ENCODE data around the gene SYNJ1. TPM values are rescaled to one million over a fixed set of nuclear protein-coding genes. Genes with fewer than 3 reads are reported as not detected.

Gene SYNJ1
- total RNA-seq, 2 donors from 2014 or later, result 13.8 to 22.5 TPM

DNA sequence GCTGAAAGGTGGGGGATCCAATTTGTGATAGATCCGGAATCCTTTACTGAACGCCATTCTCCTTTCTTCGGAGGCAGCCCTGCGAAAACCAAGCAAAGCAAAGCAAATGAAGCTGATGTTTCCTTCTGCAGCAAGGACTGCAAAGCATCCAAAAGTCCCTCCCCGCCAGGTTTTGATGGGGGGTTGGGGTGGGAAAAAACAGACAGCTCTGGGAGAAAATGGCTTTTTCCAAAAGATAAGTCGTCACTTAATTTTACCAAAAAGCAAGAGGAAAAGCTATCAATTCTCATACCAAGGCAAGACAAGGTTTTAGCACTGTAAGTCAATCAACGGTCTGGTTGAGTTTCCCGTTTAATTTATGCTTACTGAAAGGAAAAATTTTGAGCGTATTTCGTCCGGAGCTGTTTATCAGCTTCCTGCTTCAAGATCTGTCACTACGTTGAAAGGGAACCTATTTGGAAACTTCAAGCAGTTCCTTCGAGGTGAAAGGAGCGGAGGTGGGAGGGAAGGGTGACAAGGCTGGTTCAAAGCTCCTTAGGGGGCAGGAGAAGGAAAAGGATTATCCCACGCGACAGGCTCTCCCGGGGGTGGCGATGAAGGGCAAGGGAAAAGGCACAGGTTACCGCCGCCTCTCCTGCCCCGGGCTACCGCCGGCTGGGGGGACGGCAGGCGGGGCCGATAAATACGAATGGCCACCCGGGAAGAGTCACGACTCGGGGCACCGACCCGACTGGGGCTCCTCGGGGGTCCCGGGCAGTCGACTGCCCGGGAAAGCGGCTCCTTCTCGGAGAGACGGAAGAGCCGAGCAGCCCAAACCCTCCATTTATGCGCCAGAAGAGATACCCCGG, 750 bp downstream of the SYNJ1 start:
- ATAC-seq (replicated peaks), result peak; percentile 7
- Mint-ChIP-seq H3K36me3 (ENCODE audit: low read depth) (peaks cover 40% of the 10 kb centered on the region), H3K9me3 (no peaks in the 10 kb centered on the region), H3K27me3 (no peaks in the 10 kb centered on the region), H3K27ac (peak overlapping the region; percentile 93), H3K4me1 (peaks cover 10% of the 10 kb centered on the region), H3K4me3 (peak overlapping the region; percentile 92)

DNA sequence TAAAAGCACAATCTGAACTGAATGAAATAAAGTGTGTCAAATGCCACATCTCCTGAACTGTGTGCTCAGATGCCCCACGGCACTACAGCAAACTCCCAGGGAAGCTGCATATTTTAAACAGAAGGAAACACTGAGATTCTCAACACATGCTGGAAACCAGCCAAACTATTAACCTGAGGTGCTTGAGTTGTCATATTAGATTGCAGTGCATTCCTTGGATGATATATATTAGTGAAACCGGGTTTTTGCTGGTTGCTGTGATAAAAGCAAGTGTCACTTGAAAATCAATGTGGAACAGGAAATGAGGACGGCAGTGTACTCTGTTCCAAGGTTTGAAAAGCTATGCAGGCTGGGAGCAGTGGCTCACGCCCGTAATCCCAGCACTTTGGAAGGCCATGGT, 8.7 kb downstream of the SYNJ1 start:
- H3K27me3 Mint-ChIP-seq, result no peaks in the 10 kb centered on the region
- no peak for ATAC-seq (replicated peaks)
- no peak overlapping the region for H3K27ac Mint-ChIP-seq
- no peak overlapping the region for H3K4me3 Mint-ChIP-seq
- H3K4me1 Mint-ChIP-seq, result peaks cover 20% of the 10 kb centered on the region
- H3K9me3 Mint-ChIP-seq, result no peaks in the 10 kb centered on the region
- H3K36me3 Mint-ChIP-seq (ENCODE audit: low read depth), result peaks cover 77% of the 10 kb centered on the region

DNA sequence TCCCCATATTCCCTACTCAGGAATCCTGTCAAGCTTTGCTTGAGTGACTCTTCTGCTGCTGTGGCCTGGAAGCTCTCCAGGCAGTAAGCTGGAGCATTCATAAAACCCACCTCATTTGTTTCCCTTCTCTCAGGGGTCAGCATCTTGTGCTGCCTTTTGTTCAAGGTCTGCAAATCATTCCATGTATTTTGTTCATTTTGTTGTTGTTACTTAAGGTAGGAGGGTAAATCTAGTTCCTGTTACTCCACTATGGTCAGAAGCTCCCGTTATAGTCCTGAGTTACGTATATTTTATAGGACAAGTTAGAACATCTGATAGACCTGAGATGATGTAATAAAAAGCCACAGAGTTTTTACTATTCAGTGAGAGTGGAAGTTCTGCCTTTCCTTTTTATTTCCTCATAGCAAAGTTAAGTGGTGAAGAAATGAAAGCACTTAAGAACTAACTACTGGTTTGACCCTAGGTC, 9.9 kb downstream of the SYNJ1 start:
- peaks cover 12% of the 10 kb centered on the region for H3K4me1 Mint-ChIP-seq
- no peak overlapping the region for H3K4me3 Mint-ChIP-seq
- no peak overlapping the region for H3K27ac Mint-ChIP-seq
- H3K9me3 Mint-ChIP-seq, result no peaks in the 10 kb centered on the region
- H3K36me3 Mint-ChIP-seq (ENCODE audit: low read depth), result peaks cover 65% of the 10 kb centered on the region
- H3K27me3 Mint-ChIP-seq, result no peaks in the 10 kb centered on the region
- no peak for ATAC-seq (replicated peaks)

DNA sequence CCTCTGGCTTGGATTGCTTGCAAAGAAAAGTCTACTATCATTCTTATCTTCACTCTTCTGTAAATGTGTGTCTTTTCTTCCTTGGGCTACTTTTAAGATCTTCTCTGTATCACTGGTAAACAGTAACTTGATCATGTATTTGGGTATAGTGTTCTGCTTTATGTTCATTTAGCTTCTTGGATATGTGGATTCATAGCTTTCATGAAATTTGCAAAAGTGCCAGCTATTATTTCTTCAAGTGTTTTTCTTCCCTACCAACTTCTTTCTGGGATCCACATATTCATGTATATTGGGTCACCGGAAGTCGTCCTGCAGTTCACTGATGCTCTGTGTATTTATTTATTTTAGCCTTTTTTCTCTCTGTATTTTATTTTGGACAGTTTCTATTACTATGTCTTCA, 11.3 kb downstream of the SYNJ1 start:
- no peak for ATAC-seq (replicated peaks)
- Mint-ChIP-seq H3K4me1 (peaks cover 16% of the 10 kb centered on the region), H3K4me3 (no peak overlapping the region), H3K9me3 (no peaks in the 10 kb centered on the region), H3K36me3 (ENCODE audit: low read depth) (peaks cover 56% of the 10 kb centered on the region), H3K27ac (no peak overlapping the region), H3K27me3 (no peaks in the 10 kb centered on the region)

DNA sequence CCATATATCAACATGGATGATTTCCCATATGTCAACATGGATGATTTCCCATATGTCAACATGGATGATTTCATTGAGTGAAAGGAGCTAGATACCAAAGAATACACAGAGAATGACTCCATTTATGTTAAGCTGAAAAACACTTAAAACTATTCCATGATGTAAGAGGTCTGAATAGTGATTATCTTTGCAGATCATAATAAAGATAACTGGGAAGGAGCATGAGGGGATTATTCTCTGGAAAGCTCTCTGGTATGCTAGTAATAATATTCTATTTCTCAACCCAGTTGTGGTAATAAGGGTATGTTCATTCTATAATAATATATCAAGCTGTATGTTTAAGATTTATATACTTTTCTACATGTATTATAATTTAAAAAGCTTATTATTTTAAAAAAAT, 14.1 kb downstream of the SYNJ1 start:
- no peaks in the 10 kb centered on the region for H3K27me3 Mint-ChIP-seq

DNA sequence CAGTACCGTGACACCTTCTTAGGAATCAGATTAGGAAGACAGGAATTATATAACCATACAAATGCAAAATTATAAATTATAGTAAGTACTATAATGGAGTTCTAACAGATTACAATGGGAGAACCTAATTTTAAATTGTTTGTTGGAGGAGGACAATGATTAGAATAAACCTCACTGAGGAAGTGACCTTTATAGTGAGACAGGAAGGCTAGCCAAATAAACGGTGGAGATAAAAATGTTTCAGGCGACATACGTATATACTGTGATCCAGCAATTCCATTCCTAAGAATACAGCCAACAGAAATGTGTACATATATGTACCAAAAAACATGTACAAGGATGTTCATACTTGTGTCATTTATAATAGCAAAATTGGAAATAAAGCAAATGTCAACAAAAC, 15.2 kb downstream of the SYNJ1 start:
- Mint-ChIP-seq H3K9me3 (no peaks in the 10 kb centered on the region), H3K27me3 (no peaks in the 10 kb centered on the region), H3K4me1 (peaks cover 21% of the 10 kb centered on the region), H3K4me3 (no peak overlapping the region), H3K36me3 (ENCODE audit: low read depth) (peaks cover 19% of the 10 kb centered on the region), H3K27ac (peak overlapping the region; percentile 49)
- no peak for ATAC-seq (replicated peaks)

More for the DNA sequence above, 14.1 kb downstream of the SYNJ1 start:
- Mint-ChIP-seq H3K36me3 (ENCODE audit: low read depth) (peaks cover 30% of the 10 kb centered on the region), H3K4me3 (no peak overlapping the region), H3K9me3 (no peaks in the 10 kb centered on the region), H3K4me1 (peaks cover 16% of the 10 kb centered on the region), H3K27ac (no peak overlapping the region)
- ATAC-seq (replicated peaks), result no peak

DNA sequence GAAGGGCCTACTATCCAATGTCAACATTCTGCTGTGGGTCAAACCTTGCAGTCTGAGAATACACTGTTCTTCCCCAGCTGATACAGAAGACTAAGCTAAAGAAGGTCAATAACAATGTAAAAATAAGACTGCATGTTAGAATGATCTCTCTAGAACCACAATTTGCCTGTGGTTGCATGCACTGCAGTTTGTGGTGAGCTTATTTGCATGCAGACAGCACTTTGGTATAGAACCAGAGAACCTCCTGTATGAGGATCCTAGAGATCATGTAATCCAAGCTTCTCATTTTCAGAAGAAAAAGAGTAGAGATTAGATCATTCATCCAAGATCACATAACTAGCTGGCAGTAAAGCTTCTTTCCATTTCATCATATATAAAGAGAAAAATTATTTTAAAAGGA, 15.8 kb downstream of the SYNJ1 start:
- peaks cover 15% of the 10 kb centered on the region for H3K36me3 Mint-ChIP-seq (ENCODE audit: low read depth)
- H3K27me3 Mint-ChIP-seq, result no peaks in the 10 kb centered on the region
- H3K4me3 Mint-ChIP-seq, result no peak overlapping the region
- H3K9me3 Mint-ChIP-seq, result no peaks in the 10 kb centered on the region
- H3K27ac Mint-ChIP-seq, result peak overlapping the region; percentile 49
- peak; percentile 92 for ATAC-seq (replicated peaks)
- H3K4me1 Mint-ChIP-seq, result peaks cover 21% of the 10 kb centered on the region

DNA sequence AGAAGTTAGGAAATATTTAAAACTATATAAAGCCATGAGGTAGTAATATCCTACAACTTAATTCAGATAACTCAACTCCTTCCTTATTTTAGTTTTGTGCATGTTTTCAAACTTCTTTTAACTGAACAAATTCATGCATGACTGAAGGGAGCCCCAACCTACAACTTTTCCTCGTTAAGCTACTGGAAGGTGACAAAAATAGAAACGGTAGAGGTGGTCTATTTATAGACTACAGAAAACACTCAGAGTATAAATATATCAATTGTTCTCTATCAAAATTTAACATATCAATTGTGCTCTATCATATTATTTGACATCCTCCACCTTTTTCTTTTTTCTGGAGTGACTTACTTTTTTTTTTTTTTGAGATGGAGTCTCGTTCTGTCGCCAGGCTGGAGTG, 16.8 kb downstream of the SYNJ1 start:
- ATAC-seq (replicated peaks), result no peak
- Mint-ChIP-seq H3K4me1 (peaks cover 19% of the 10 kb centered on the region), H3K36me3 (ENCODE audit: low read depth) (peaks cover 6% of the 10 kb centered on the region), H3K4me3 (no peak overlapping the region), H3K9me3 (no peaks in the 10 kb centered on the region), H3K27me3 (no peaks in the 10 kb centered on the region), H3K27ac (no peak overlapping the region)

DNA sequence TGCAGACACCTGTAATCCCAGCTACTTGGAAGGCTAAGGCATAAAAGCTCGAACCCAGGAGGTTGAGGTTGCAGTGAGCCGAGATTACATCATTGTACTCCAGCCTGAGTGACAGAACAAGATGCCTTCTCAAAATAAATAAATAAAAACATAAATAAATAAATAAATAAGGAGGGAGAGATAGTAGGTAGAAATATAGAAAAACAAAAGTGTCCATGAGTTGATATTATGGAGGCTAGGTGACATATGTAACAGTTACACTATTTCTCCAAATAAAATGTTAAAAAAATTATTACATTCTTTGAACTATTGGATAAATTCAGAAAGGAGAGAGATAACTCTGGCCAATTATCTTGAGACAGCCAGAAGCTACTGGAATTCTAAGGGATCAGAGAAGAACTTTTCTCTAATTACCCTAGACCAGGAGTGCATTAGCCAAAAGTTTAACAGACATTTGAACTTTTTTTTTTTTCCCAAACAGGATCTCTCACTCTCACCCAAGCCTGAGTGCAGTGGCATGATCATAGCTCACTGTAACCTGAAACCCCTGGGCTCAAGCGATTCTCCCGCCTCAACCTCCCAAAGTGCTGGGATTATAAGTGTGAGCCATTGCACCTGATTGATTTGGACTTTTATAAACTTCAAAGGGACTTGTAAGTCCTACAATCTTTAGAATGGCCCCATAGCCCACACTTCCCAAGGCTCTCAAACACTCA, 17.6 kb downstream of the SYNJ1 start:
- peaks cover 6% of the 10 kb centered on the region for H3K36me3 Mint-ChIP-seq (ENCODE audit: low read depth)
- H3K27ac Mint-ChIP-seq, result no peak overlapping the region
- no peak overlapping the region for H3K4me3 Mint-ChIP-seq
- no peaks in the 10 kb centered on the region for H3K27me3 Mint-ChIP-seq
- no peak for ATAC-seq (replicated peaks)
- no peaks in the 10 kb centered on the region for H3K9me3 Mint-ChIP-seq
- peaks cover 22% of the 10 kb centered on the region for H3K4me1 Mint-ChIP-seq

DNA sequence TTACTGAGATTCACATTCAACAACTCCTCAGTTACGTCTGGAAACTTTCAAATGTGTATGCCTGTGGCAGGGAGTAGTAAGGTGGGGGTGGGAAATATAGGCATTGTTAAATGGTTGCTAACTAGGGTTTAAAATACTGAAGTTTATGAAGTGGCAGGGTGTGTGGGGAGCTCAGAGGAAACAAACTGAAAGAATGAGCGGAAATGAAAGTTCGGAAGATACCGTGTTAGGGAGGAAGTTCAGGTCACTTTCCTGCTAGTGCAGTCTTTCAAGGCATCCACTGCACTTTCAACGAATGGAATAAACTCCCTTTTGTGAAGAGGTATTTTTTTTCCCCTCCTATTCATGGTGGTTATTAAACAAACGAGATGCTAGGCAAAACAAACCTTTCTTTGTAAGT, 19.7 kb downstream of the SYNJ1 start:
- Mint-ChIP-seq H3K4me3 (no peak overlapping the region), H3K27ac (peak overlapping the region; percentile 22), H3K36me3 (ENCODE audit: low read depth) (no peaks in the 10 kb centered on the region), H3K9me3 (no peaks in the 10 kb centered on the region), H3K27me3 (no peaks in the 10 kb centered on the region), H3K4me1 (peaks cover 25% of the 10 kb centered on the region)
- no peak for ATAC-seq (replicated peaks)

DNA sequence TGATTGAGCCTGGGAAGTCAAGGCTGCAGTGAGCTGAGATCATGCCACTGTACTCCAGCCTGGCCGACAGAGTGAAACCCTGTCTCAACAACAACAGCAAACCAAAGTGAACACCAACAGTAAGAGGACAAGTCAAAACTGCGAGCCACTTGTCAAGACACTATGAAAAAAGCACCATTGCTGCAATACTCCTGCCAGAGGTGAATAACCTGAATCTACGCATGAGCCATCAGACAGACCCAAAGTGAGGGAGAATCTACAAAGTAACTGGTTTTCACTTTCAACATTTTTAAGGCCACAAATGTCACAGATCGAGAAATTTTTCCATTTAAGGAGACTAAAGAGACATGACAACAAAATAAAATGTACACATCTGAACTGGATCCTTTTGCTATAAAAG, 21.9 kb downstream of the SYNJ1 start:
- peaks cover 29% of the 10 kb centered on the region for H3K4me1 Mint-ChIP-seq
- H3K9me3 Mint-ChIP-seq, result no peaks in the 10 kb centered on the region
- no peaks in the 10 kb centered on the region for H3K27me3 Mint-ChIP-seq
- H3K27ac Mint-ChIP-seq, result peak overlapping the region; percentile 14
- ATAC-seq (replicated peaks), result no peak
- no peak overlapping the region for H3K4me3 Mint-ChIP-seq
- peaks cover 15% of the 10 kb centered on the region for H3K36me3 Mint-ChIP-seq (ENCODE audit: low read depth)

DNA sequence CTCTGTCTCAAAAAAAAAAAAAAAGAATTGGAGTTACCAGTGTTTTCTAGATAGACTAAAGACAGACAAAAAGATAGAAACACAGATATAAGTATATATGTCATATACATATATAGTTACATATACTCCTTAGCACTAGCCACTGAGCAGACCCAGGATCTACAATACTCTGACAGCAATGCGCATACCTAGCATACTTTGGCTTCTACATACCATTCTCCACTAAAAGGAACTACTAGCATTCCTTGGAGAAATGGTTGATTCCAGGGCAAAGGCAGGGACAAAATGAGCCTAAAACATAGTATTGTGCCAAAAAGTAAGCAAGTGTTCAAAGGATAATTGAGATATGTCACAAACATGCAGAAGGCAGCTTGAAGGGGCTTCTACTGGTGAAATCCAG, 22.7 kb downstream of the SYNJ1 start:
- H3K9me3 Mint-ChIP-seq, result no peaks in the 10 kb centered on the region
- H3K36me3 Mint-ChIP-seq (ENCODE audit: low read depth), result peaks cover 15% of the 10 kb centered on the region
- no peak overlapping the region for H3K4me3 Mint-ChIP-seq
- H3K4me1 Mint-ChIP-seq, result peaks cover 29% of the 10 kb centered on the region
- H3K27ac Mint-ChIP-seq, result no peak overlapping the region
- no peak for ATAC-seq (replicated peaks)
- H3K27me3 Mint-ChIP-seq, result no peaks in the 10 kb centered on the region

DNA sequence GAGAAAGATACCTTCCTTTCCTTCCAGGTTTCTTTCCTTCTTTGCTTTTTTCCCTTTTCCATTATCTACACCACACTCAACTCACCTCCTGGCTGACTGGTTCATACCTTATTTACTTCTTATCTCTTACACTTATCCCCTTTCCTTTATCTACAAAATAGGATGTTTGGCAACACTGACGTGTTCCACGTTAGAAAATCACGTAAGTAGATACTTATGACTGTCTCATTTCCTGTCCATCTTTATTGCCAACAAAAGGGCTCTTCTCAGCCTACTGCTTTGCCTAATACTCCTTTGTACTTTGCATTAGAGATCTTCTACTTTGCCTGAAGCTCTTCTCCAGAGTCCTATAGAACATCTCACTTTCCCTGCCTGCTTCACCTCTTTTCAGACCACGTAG, 25.1 kb downstream of the SYNJ1 start:
- peak; percentile 72 for ATAC-seq (replicated peaks)
- H3K27me3 Mint-ChIP-seq, result no peaks in the 10 kb centered on the region
- peak overlapping the region; percentile 9 for H3K4me3 Mint-ChIP-seq
- peaks cover 38% of the 10 kb centered on the region for H3K36me3 Mint-ChIP-seq (ENCODE audit: low read depth)
- no peaks in the 10 kb centered on the region for H3K9me3 Mint-ChIP-seq
- H3K27ac Mint-ChIP-seq, result peak overlapping the region; percentile 53
- H3K4me1 Mint-ChIP-seq, result peaks cover 23% of the 10 kb centered on the region

DNA sequence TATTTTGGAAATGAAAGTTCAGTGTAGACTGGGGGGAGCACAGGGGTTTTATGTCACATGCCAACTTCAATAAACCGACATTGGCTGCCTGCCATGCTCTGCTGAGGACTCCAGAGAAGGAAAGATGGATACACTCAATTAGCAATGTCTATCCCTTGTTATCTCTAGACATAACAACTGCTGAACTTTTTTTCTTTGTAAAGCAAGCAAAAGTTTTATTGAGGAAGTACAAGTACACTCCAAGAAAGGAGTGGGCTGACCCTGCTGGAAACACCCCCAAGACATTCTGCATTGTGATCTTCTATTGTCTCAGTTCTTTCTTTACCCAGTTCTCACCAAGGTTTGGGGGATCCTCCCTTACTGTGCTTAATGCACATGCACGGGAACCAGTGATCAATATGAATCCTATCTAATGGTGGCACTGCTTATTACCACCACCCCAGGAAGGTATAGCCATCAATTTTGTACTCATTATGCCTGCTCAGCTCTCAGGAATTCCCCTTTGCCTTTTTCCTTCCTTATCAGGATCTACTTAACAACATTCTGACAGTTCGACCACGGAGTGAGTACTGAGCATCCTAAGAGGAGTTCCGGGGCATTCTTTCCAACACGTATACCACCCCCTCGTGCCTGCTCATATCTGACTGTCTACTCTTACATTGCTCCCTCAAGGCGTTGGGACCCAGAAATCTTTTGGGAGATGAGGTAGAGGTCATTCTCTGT, 28.7 kb downstream of the SYNJ1 start:
- Mint-ChIP-seq H3K4me1 (peaks cover 12% of the 10 kb centered on the region), H3K9me3 (no peaks in the 10 kb centered on the region), H3K27ac (no peak overlapping the region), H3K4me3 (no peak overlapping the region), H3K36me3 (ENCODE audit: low read depth) (peaks cover 49% of the 10 kb centered on the region), H3K27me3 (no peaks in the 10 kb centered on the region)
- ATAC-seq (replicated peaks), result no peak
